NB4 (cell line): ENCODE measurements around the gene LINGO1.

Experiments
- CTCF ChIP-seq: IDR thresholded peaks from one replicate; pipeline ENCODE4 v1.5.1; 2012; ENCODE audit warnings: low read depth, low read length
- MAX ChIP-seq: IDR thresholded peaks from 2 replicates; pipeline ENCODE4 v1.6.1; 2011; ENCODE audit warnings: low read depth, low read length
- POLR2A ChIP-seq: IDR thresholded peaks from 2 replicates; pipeline ENCODE4 v1.6.1; 2011; ENCODE audit warnings: mild to moderate bottlenecking; ENCODE audit not compliant: insufficient read length; ENCODE audit errors: extremely low read depth

GRCh38 chr15:77607894-77608261 is 24.8 kb downstream of the LINGO1 start:
- TF ChIP-seq POLR2A (no peak), CTCF (no peak), MAX (no peak)
